GM12892 (cell line): Measurements from ENCODE around the gene TMEM82.
A peak's percentile ranks its signal among the peaks of the same experiment; 100 is the strongest.

Source experiments
- DNase-seq: peaks from one replicate; pipeline ENCODE4 v3.0.0; 2011; ENCODE audit not compliant: insufficient read length
- FAIRE-seq: peaks from 2 replicates; lab custom pipeline; 2011; peaks lifted over from hg19 to GRCh38; lab: Jason Lieb, UNC
- POLR2A ChIP-seq: IDR thresholded peaks from 2 replicates; pipeline ENCODE4 v1.6.1; 2011; ENCODE audit warnings: low read depth, low read length, control low read depth
- POLR2AphosphoS5 ChIP-seq: IDR thresholded peaks from 2 replicates; pipeline ENCODE4 v1.6.1; 2011; ENCODE audit warnings: low read depth, low read length, control low read depth
- TAF1 ChIP-seq: IDR thresholded peaks from 2 replicates; pipeline ENCODE4 v1.6.1; 2011; ENCODE audit warnings: low read depth, mild to moderate bottlenecking, control low read depth, low read length, borderline replicate concordance

The TMEM82 gene

DNA sequence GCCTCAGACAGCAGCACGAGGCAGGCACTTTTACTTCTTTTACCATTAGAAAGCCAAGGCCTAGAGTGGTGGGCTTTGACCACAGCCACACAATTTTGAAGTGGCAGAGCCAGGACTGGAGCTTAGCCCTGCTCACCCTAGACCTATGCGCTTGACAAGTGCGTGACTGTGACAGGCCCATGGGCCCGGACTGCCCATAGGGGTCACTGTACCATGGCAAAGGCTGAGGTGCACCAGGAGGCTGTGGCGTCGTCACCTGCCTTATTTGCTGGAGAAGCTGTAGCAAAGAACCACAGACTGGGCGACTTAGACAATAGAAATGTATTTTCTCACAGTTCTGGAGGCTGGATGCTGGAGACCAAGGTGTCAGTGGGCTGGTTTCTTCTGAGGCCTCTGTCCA lies 2.6 kb upstream of the TMEM82 start:
- TF ChIP-seq TAF1, result no peak
- TF ChIP-seq POLR2A, result no peak
- no peak for TF ChIP-seq POLR2AphosphoS5
- DNase-seq (no peak), FAIRE-seq (no peak)

DNA sequence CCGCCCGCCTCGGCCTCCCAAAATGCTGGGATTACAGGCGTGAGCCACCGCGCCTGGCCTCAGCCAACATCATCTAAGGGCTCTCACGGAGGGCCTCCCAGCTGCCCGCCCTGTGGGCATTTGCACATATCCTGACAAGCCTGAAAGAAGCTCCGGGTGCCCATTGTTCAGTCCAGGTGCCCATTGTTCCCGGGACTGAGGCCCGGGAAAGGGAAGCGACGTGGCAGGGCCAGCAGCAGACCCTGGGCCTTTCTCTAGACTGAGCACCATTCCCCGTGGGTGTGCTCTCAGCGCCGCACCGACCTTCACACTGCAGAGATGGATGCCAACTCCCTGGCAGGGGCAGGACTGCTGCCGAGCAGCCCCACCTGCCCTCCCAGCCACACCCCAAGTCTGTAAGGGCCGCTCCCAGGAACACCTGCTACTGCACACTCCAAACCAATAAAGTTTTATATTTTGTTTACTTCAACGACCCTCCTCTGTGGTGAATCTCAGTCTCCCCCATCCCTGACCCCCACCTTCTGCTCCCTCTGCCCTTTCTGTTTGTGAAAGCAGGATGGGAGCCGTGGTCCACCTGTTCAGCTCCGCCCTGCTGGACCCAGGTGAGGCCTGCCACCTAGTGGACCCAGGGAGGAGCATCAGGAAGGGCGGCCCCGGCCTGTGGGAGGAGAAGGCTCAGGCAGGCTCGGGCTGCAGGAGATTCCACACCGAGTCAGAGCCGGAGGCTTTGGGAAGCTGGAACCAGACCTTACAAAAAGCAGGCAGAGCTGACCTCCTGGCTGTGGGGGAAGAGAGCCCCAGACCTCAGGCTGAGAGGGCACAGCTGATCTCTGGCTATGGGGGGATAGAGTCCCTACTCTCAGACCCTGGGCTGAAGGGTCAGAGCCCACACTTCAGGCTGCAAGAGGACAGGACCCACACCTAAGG lies 1.1 kb upstream of the TMEM82 start:
- no peak for TF ChIP-seq POLR2A
- no peak for TF ChIP-seq TAF1
- no peak for TF ChIP-seq POLR2AphosphoS5
- peak; percentile 87 for DNase-seq
- FAIRE-seq, result peak; percentile 82

DNA sequence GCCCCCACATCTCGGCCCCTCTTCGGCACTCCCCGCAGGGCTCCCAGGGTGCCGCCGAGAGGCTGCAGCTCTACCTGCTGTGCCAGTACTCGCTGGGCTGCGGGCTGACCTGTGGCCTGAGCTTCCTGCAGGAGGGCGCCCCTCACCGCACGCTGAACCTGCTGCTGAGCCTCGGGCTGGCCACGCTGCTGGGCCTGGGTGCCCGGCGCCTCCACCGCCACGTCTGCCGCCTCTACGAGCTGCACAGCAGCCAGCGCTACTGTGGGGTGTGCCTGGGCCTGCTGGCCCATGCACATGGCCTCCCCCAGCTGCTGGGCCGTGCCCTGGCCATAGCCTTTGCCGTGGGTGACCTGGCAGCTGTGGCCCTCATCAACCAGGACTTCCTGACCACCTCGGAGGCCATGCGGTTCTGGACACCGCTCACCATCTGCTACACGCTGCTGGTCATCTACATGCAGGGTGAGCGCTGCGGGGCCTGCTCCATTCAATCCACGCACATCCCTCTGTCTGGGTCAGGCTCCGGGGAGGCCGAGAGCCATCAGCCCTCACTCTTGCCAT lies 1.9 kb downstream of the TMEM82 start:
- TF ChIP-seq TAF1 (no peak), POLR2AphosphoS5 (no peak)
- DNase-seq, result no peak
- no peak for FAIRE-seq

DNA sequence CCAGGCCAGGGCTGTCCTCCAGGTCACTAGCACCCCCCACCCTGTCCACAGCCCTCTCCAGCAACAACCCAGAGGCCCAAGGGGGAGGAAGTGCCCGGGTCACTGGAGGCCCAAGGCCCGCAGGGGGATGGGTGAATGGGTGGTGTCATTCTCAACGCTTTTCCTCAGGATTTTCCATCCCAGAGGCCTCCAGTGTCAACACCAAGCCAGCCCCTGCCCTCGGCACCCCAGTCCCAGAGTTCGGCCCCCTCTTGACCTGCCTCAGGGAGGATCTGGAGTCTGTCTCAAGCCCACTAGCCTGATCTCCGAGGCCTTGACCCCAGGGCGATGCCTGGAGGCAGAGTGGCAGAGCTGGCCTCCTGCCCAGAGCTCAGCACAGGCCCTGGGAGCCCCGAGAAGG lies 5.1 kb downstream of the TMEM82 start:
- DNase-seq (no peak), FAIRE-seq (no peak)
- TF ChIP-seq TAF1, result no peak
- TF ChIP-seq POLR2A, result no peak
- TF ChIP-seq POLR2AphosphoS5, result no peak

DNA sequence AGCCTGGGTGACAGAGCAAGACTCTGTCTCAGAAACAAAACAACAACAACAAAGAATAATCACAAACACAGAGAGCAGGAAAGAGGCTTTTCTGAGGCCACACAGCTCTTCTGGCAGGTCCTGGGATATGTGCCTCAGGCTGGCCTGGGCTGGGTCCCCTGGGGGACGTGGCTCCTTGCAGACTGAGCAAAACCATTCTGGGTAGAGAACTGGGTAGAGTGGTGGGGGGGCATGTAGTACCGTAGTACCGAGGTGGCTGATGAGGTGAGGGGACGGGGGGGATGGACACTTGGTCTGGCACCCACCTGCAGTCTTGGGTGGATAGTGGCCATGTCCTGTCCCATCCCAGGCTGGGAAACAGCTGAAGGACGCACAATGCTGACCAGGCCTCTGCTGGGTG lies 6.0 kb downstream of the TMEM82 start:
- no peak for TF ChIP-seq POLR2A
- TF ChIP-seq TAF1, result no peak
- no peak for TF ChIP-seq POLR2AphosphoS5
- FAIRE-seq, result no peak
- DNase-seq, result no peak

DNA sequence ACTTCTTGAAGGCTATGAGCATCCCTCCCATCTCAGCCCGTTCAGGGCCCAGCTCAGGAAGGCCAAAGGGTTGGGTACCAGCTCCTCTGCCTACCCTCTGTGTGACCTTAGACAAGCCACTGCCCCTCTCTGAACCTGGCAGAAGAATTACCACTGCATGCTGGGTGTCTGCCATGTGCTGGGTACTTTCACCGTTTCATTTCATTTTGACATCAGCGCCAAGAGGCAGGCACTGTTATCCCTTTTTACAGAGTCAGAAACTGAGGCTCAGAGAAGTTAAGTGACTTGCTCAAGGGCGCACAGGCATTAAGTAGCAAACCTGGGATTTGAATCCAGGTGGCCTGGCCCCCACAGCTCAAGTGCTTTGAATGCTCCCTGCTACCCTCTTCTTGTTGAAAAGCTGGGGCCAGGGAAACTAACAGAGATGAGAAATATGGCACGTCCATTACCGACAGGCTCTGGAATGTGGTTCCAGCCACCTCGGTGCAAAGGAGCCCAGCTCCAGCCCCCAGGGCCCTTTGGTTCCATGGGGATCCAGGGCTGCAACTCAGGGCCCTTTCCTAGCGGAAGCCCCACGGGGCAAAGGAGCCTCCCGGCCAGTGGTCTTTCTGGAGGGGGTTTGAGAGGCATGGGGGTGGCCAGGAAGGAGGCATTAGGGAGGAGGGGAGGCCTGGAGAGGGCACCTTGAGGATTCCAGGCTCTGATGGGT lies 6.5 kb downstream of the TMEM82 start:
- TF ChIP-seq POLR2A (no peak), TAF1 (no peak), POLR2AphosphoS5 (no peak)
- FAIRE-seq (no peak), DNase-seq (no peak)

DNA sequence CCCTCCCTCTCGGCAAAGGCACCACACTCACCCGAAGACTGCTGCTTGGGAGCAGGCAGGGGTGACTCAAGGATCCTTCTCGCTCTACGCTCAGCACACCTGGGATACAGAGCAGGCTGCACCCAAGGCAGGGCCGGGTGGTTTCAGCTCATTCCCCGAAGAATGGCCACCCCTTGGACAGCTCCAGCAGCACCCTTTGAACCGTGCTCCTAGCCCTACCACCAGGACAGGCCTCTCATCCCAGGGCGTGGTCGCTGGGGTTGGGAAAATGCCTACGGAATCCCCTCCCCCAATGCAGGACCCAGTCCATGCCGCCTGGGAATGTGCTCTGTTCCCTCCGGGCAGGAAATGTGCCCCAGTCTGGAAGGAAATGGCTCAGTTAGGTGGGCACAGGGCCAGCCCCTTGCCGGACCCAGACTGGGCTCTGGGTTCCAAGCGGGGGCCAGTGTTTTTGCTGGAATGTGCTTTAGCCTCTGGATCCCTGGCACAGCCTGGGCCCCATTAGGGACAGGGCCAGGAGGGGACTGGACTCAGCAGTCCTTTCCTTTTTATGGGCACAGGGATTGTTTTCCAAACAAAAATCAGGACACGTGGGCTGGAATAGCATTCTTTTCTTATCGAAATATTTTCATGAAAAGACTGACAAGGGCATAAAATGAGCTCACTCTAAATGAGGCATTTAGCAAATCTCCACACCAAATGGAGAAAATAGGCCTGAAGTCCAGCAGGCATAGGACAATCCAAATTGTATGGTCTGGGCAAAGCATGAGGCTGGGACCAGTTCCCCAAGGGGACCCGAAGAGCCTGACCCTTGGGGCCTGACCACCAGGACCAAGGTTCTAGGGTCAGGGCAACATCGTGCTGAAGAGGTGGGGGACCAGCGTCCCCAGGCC lies 7.3 kb downstream of the TMEM82 start:
- no peak for DNase-seq
- TF ChIP-seq POLR2AphosphoS5 (no peak), TAF1 (no peak), POLR2A (no peak)
- no peak for FAIRE-seq

DNA sequence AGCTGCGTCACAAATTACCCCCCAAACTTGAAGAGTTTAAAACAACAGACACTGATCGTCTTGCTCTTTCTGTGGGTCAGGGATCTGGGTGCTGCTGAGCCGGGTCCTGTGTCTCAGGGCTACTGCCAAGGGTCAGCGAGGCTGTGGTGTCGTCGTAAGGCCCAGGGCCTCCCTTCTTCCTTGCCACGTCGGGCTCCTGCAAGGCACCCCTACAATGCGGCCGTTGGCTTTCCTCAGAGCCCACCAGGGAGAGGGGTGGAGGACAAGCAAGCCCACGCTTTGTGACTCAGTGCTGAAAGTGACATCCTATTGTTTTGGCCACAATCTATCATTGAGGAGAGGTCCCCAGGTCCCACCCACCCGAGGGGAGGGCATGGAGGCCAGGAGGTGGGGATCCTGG lies 8.6 kb downstream of the TMEM82 start:
- DNase-seq (no peak), FAIRE-seq (no peak)
- no peak for TF ChIP-seq POLR2AphosphoS5
- no peak for TF ChIP-seq TAF1

DNA sequence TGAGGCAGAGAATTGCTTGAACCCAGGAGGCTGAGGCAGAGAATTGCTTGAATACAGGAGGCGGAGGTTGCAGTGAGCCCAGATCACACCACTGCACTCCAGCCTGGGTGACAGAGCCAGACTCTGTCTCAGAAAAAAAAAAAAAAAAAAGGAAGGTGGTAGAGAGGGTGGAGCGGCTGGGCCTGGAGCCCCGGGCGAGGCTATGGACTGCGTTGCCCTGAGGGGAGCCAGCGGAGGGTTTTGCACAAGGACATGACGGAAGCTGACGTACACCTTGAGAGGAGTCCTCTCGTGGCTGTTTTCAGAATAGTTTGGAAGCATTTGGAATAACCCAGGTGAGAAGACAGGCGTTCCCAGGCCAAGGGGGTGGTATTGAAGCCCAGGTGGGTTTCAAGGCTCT lies 9.4 kb downstream of the TMEM82 start:
- no peak for DNase-seq
- TF ChIP-seq POLR2A (no peak), POLR2AphosphoS5 (no peak), TAF1 (no peak)
- no peak for FAIRE-seq

DNA sequence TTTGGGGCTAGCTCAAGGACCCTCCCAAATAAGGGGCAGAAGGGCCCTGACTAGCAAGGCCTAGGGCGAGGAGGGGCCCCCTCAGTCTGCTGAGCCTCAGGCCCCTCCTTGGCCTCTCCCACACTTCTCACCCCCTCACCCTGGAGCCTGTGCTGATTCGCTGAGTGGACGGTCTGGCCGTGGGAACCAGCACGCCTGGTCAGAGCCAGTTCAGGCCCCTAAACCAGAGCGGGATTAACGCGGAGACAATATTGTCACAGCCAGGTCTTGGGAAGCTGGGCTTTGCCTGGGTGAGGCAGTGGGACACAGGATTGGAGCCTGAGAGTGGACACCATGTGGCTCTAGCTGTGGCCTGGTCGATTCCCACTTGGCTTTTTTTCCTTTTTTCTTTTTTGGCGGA lies 11.5 kb downstream of the TMEM82 start:
- DNase-seq, result no peak
- no peak for FAIRE-seq
- TF ChIP-seq TAF1 (no peak), POLR2AphosphoS5 (no peak), POLR2A (no peak)

DNA sequence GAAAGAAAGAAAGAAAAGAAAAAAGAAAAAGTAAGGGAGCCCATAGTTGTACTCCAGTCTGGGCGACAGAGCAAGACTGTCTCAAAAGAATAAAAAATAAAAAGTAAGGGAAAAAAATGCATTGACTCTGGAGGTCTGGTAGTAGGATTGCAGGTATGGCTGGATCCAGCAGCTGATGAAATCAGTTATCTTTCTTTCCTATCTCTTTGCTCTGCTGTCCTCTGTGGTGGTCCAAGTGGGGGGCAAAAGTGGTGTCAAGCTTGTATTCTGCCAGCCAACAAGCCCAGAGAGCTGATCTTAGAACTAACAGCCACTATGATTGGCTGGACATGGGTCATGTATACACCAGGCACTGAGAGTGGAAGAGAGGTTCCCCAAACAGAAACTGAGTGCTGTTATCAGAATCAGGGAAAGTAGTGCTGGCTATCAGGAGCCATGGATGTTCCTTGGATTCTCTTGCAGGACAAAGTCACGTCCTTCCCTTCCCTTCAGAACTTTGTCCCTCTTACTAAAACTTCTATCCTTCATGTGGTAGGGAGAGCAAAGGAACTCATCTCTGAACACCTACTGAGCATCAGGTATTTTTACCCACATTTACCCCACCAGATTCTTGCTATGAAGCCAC lies 12.8 kb downstream of the TMEM82 start:
- no peak for TF ChIP-seq TAF1
- no peak for TF ChIP-seq POLR2AphosphoS5
- TF ChIP-seq POLR2A, result no peak
- DNase-seq (no peak), FAIRE-seq (no peak)
